GM18508 (cell line): ENCODE measurements around the gene PPHLN1.
A peak's percentile ranks its signal among the peaks of the same experiment; 100 is the strongest.

Experiments
- ATAC-seq: cut with Tn5 transposase; IDR thresholded peaks from one replicate; pipeline ENCODE4 v1.9.1; 2021; ENCODE audit warnings: moderate number of reproducible peaks; ENCODE audit not compliant: insufficient read depth, unreplicated experiment

Gene PPHLN1

GRCh38 chr12:42428850-42429249 is 102.9 kb downstream of the PPHLN1 start:
- no peak for ATAC-seq

DNA sequence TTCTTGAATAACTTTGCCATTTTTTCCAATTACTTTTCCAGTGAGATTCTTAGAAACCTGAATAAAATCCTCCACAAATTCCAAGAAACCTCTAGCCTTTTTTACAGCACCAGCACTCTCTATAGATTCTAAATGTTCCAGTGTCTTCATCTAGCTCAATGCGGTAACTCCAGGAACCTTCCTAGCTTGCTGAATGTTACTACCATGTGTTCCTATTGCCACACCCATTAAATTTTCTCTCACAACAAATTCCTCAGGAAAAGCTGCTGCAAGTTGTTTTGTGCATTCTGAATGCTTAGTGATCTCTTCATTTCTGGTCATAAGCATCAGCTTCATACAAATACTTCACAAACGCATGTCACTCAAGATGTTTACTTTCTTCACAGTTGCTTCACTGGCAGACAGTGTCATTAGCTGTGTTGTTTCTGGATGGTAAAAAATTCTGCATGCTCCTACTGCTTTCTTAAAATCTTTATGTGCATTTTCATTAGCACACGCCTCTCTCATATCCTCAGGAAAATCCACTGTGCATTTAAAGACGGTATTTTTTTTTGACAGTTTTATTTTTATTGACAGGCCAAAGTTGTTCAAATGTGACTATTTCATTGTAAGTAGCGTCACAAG is 106.7 kb downstream of the PPHLN1 start:
- no peak for ATAC-seq

DNA sequence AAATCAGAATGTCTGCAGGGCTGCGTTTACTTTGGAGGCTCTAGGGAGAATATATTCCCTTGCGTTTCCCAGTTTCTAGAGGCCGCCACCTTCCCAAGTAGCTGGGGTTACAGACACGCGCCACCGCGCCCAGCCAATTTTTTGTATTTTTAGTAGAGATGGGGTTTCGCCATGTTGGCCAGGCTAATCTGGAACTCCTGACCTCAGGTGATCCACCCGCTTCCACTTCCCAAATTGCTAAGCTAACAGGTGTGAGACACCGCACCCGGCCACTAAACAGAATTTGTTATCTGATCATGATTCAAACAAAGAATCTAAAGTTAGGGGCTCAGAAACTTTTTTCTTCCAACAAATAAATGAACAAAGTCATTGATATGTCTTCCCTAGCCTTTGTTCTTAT is 114.6 kb downstream of the PPHLN1 start:
- ATAC-seq, result no peak

GRCh38 chr12:42442311-42442759 is 116.4 kb downstream of the PPHLN1 start:
- no peak for ATAC-seq

- no peak for ATAC-seq
Measured at GRCh38 chr12:42442888-42443287, 116.9 kb downstream of the PPHLN1 start.

- no peak for ATAC-seq
Measured at GRCh38 chr12:42444192-42444943, 118.4 kb downstream of the PPHLN1 start.

- no peak for ATAC-seq
Measured at GRCh38 chr12:42445891-42446290, 119.9 kb downstream of the PPHLN1 start.

- no peak for ATAC-seq
Measured at GRCh38 chr12:42446761-42447160, 120.8 kb downstream of the PPHLN1 start.

- no peak for ATAC-seq
Measured at GRCh38 chr12:42447371-42447786, 121.4 kb downstream of the PPHLN1 start.

GRCh38 chr12:42448841-42449240 is 122.9 kb downstream of the PPHLN1 start:
- no peak for ATAC-seq

GRCh38 chr12:42450248-42450647 is 124.3 kb downstream of the PPHLN1 start:
- no peak for ATAC-seq

GRCh38 chr12:42458575-42458974 is 132.6 kb downstream of the PPHLN1 start:
- no peak for ATAC-seq

- ATAC-seq, result no peak
Measured at GRCh38 chr12:42459336-42459847, 133.4 kb downstream of the PPHLN1 start.

- ATAC-seq, result no peak
Measured at GRCh38 chr12:42462486-42462885, 136.5 kb downstream of the PPHLN1 start.

DNA sequence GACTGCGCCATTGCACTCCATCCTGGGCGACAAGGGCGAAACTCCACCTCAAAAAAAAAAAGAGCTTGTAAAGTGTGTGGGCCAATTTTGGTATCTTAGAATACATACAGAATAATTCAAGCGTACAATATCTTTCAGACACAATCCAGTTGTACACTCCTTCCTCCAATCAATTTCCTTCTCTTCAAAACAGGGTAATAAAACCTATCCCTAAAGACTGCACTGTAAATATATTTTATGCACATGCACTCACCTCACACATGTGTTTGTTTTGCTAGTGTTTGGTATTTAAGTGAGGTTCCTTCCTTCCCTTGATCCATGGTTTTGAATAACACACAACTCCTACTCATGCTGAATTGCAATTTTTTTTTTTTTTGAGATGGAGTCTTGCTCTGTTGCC is 137.7 kb downstream of the PPHLN1 start:
- ATAC-seq, result no peak

- no peak for ATAC-seq
Measured at GRCh38 chr12:42468341-42468821, 142.4 kb downstream of the PPHLN1 start.

DNA sequence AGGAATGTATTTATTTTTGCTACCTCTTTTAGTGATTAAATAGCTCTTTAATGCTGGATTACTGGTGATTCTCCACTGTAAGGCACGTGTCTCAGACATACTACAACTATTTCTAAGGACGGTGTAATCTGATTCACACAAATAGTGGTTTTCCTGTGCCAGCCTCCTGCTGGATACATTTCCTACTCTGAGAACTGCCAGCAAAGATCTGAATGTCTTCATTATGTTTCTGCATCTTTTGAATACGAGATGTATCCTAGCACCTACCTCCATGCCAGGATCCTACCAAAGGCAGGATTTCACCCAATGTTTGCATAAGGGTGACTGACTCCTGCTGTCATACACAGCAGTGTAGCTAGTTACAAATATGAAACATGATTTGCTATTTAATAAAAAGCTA is 143.0 kb downstream of the PPHLN1 start:
- ATAC-seq, result peak; percentile 1

GRCh38 chr12:42469355-42470175 is 143.6 kb downstream of the PPHLN1 start:
- ATAC-seq, result peak; percentile 97

- no peak for ATAC-seq
Measured at GRCh38 chr12:42472376-42472775, 146.4 kb downstream of the PPHLN1 start.

DNA sequence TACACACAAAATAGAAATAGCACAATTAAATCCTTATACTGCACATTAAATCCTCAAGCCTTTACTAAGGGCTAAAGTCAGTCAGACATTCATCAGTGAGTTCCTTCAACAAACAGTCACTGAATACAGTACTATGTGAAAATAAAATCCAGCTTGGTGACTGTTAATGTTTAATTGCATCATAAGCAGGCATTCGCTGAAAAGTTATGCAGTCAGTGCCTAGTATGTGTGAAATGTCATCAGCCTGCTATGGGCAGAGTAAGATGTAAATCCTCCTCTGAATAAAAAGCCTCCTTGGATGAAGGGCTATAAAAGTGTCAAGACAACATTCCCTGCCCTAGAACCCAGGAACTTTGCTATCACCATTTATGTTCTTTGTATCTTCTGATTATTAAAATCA is 147.2 kb downstream of the PPHLN1 start:
- no peak for ATAC-seq

- no peak for ATAC-seq
Measured at GRCh38 chr12:42473561-42473960, 147.6 kb downstream of the PPHLN1 start.
